Left ventricle myocardium superior (tissue), 1 donor: ENCODE results near the gene PNPT1. TPM values are rescaled to one million over a fixed set of nuclear protein-coding genes. Genes with fewer than 3 reads are reported as not detected.
"Not testable (repeated sequence)": the region's sequence is repeated elsewhere in the genome, so short reads cannot be mapped to it uniquely, and the experiment has no call there.

Experiments used
- ATAC-seq: fragments of 200-7000 bp; cut with Tn5 transposase; one replicate; pipeline ENCODE4 v1.9.1; 2020; ENCODE audit warnings: mild to moderate bottlenecking, moderate library complexity
- DNase-seq: peaks from one replicate; pipeline ENCODE4 v3.0.0-alpha.2; 2020
- intact Hi-C: fragments of 100-400 bp; cut with micrococcal nuclease; formaldehyde crosslinking; loops from one replicate; pipeline ENCODE4 v1.11.0; 2022
- long read RNA-seq: library from polyadenylated mRNA; unstranded; transcript quantifications from one replicate; pipeline ENCODE4 v2.0.0, GENCODE V29; 2021
- total RNA-seq: library from RNA; stranded (reverse); fragmentation: NEBNext Ultra II Directional; extraction: Animal tissue kit (Norgen Biotek cat#: 25700); gene quantifications from one replicate; pipeline ENCODE4 v1.2.1, GENCODE V29; 2021
- donor health status: DM: no; HTN: yes; CAD: no; lungs with severe emphysema.

Gene PNPT1
- 22.2 TPM for total RNA-seq
- long read RNA-seq, full-length matches to known transcripts: 63 of 77 reads
- long read RNA-seq, partial matches to known transcripts: 4 of 77 reads
- long read RNA-seq, other reads (novel, unspliced or antisense): 10 of 77 reads

- intact Hi-C loops: no loop called here
- DNase-seq: peak; percentile 95
- peak; percentile 100 for ATAC-seq
These were observed at the start of gene PNPT1 for GRCh38 chr2:55693181-55694125. Gene PNPT1 (minus strand): TSS chr2:55693844. CDS start chr2:55693823, 21 bp downstream.

GRCh38 chr2:55742996-55743395 is 49.4 kb upstream of the PNPT1 start:
- intact Hi-C loops: no loop called here
- ATAC-seq: no peak
- no peak for DNase-seq

DNA sequence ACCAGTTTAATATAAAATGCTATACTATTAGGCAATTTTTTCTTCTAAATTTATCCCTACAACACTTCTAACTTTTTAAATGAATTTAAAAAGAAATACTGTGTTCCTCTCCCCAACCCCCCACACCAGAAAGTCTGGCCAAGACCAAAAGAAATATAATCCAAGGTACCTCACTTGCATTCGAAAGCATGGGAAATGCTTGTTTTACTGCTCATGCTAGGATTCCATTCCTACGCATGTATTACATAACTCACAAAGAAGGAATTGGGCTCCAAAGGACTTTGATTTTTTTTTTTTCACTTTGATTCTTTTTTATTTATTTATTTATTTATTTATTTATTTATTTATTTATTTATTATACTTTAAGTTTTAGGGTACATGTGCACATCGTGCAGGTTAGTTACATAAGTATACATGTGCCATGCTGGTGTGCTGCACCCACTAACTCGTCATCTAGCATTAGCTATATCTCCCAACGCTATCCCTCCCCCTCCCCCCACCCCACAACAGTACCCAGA is 42.4 kb upstream of the PNPT1 start:
- intact Hi-C loops: not testable (repeated sequence)

GRCh38 chr2:55734726-55735125 is 41.1 kb upstream of the PNPT1 start:
- ATAC-seq (no peak), DNase-seq (no peak)
- intact Hi-C loops: no loop called here

More for the DNA sequence above, 42.4 kb upstream of the PNPT1 start:
- not testable (repeated sequence) for DNase-seq, ATAC-seq

GRCh38 chr2:55733335-55733734 is 39.7 kb upstream of the PNPT1 start:
- no peak for ATAC-seq
- DNase-seq: no peak
- intact Hi-C loops: no loop called here

DNA sequence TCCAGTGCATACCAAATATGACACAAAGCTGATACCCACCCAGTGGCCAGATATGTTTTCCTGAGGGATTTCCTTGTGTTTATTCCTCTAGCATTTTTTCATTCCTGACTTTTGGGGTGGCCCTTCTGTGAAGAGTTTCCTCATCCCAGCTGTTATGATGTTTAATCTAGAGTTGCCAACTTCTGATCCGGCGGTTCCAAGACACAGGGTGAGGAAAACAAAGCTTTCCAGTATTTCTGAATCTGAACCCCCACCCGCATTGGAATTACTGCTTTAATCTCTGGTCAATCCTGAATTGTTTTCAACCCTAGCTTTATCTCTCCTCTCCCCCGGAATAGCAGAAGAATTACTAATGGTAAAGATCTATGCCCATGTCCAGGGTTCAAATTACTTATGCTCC is 39.2 kb upstream of the PNPT1 start:
- intact Hi-C loops: no loop called here
- peak; percentile 56 for ATAC-seq
- DNase-seq: no peak

GRCh38 chr2:55729136-55729685 is 35.6 kb upstream of the PNPT1 start:
- ATAC-seq (no peak), DNase-seq (no peak)
- intact Hi-C loops: no loop called here

GRCh38 chr2:55721596-55722215 is 28.1 kb upstream of the PNPT1 start:
- ATAC-seq (no peak), DNase-seq (no peak)
- intact Hi-C loops: no loop called here

DNA sequence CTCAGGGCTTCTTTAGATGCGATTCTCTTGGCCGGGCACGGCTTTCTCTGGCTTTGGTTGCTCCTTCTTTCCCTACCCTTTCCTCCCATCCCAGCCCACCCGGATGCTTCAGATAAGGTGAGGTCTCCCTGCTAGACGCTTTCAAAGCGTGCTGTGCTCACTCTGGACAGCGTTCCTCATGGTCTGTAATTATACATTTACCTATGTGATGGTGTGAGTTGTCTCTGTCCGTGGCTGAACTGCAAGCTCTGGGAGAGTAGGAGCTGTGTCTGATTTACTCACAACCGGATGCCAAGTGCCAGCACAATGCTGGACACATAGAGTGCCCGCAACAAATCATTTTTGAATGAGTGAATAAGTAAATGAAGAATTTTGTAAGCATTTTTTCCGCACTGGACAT is 26.8 kb upstream of the PNPT1 start:
- DNase-seq (no peak), ATAC-seq (no peak)
- intact Hi-C loops: no loop called here

DNA sequence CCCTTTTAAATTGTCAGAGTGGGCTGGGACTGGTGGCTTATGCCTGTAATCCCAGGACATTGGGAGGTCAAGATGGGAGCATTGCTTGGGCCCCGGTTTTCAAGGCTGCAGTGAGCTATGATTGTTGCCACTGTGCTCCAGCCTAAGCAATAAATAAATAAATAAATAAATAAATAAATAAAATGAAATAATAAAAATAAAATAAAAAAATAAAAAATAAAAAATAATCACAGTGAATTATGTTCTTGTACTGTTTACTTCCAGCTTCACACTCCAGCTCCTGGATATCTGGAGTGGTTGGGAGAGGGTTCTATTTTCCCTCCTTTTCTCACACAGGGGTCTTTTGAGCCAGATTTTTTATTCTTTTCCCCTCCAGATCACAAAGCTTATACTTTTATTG is 26.2 kb upstream of the PNPT1 start:
- ATAC-seq (no peak), DNase-seq (no peak)
- intact Hi-C loops: loop anchor here (10.0 kb wide), 1 partner anchor 1795 kb away; no protein-coding TSS in a partner anchor

- ATAC-seq (peak; percentile 49), DNase-seq (no peak)
- intact Hi-C loops: loop anchor here (10.0 kb wide), 1 partner anchor 1796 kb away; no protein-coding TSS in a partner anchor
These were observed 24.7 kb upstream of the PNPT1 start for GRCh38 chr2:55718165-55719008.

DNA sequence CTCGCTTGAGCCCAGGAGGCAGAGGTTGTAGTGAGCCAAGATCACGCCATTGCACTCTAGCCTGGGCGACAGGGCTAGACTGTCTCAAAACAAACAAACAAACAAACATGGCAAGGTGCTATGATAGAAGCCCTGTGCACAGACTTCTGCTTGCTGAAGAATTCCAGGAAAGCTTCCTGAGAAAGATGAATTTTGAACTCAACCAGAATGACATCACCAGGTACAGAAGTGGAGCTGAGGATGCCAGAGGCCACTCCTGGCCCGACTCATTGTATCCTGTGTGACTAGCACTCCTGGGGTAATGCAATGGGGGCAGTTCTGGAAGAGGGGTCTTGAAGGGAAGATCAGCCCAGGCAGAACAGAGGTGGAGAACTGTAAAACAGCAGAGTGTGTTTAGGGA is 22.0 kb upstream of the PNPT1 start:
- intact Hi-C loops: loop anchor here (10.0 kb wide), 1 partner anchor 1799 kb away; no protein-coding TSS in a partner anchor
- no peak for DNase-seq
- ATAC-seq: no peak

- not testable (repeated sequence) for ATAC-seq, DNase-seq
- intact Hi-C loops: loop anchor here (10.0 kb wide), 1 partner anchor 1800 kb away; no protein-coding TSS in a partner anchor
These were observed 21.5 kb upstream of the PNPT1 start for GRCh38 chr2:55715178-55715577.

GRCh38 chr2:55712477-55713060 is 18.9 kb upstream of the PNPT1 start:
- ATAC-seq (no peak), DNase-seq (no peak)
- intact Hi-C loops: loop anchor here (10.0 kb wide), 1 partner anchor 1802 kb away; no protein-coding TSS in a partner anchor

DNA sequence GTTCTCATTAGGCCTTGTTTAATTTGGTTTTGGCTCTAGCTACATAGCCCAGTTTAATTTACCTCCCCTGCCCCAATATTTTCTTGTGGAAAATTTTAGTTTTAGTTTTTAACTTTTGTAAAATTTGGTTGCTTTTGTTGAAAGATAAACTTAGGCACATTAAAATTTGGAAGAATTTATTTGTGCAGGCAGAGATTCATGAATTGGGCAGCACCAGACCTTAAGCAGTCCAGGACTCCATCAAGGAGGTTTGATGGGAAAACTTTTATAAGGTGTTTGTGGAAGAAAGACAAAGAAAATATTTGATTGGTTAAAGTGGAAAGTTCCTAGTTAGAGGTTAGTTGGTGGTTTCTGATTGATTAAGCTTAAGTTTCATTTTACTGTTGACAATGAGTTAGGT is 16.4 kb upstream of the PNPT1 start:
- ATAC-seq (no peak), DNase-seq (no peak)
- intact Hi-C loops: loop anchor here (10.0 kb wide), 1 partner anchor 1805 kb away; no protein-coding TSS in a partner anchor

DNA sequence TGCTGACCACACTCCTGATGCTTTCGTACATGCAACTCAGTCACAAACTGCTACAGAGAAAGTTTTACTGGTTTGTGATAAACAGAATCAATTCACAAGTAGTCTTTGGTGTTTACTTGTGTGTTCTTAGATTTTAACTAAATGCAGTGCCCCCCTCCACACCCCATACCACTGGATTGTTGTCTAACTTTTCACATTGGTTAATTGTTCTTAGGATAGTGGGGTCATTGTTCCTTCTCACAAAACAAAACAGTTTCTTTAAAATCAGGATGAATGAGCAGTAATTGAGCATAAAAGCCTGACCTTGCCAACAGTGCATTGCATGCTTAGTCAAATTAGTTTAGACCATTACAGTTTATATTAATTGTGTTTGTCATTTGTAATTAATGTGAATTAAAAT is 14.1 kb upstream of the PNPT1 start:
- intact Hi-C loops: no loop called here
- no peak for ATAC-seq
- no peak for DNase-seq

DNA sequence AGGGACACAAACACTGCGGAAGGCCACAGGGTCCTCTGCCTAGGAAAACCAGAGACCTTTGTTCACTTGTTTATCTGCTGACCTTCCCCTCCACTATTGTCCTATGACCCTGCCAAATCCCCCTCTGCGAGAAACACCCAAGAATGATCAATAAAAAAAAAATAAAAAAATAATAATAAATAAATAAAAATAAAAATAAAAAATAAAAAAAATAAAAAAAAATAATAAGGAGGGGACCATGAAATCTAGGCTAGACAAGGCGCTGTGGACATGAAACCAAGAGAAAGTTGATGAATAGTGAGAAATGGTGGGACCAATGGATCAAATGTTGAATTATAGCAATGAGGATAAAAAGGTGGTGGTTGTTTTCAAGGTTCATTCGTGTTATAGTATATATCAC is 12.6 kb upstream of the PNPT1 start:
- intact Hi-C loops, ATAC-seq, DNase-seq: not testable (repeated sequence)

- ATAC-seq: no peak
- intact Hi-C loops: no loop called here
These were observed 11.5 kb upstream of the PNPT1 start for GRCh38 chr2:55705027-55705653.

More at GRCh38 chr2:55705027-55705653, 11.5 kb upstream of the PNPT1 start:
- DNase-seq: no peak
